ENCODE measurements around the gene ABCB9. TPM values are rescaled to one million over a fixed set of nuclear protein-coding genes. Genes with fewer than 3 reads are reported as not detected.
A peak's percentile ranks its signal among the peaks of the same experiment; 100 is the strongest.

Gene ABCB9
- total and polyA plus RNA-seq, 2 of the 8 experiments (the other 6 are each of a cell fraction or from before 2014, with no cell fraction given), result 3.8 to 8.0 TPM

GRCh38 chr12:122974892-122975789 lies 8.9 kb upstream of the ABCB9 start, which contains the start of gene OGFOD2:
TSS of gene OGFOD2 (plus strand) at chr12:122975244. CDS start at chr12:122975252, 8 bp downstream.
- H3K4me1 ChIP-seq (replicated peaks in 1 of 4; ENCODE audit: control insufficient read depth in 3 of 4, insufficient read depth in 4 of 4, low read length in 3 of 4), result peaks cover 0 to 15% (median 8%) of the 10 kb centered on the region in 4 experiments; a peak in 6 of 7 replicates
- H2AK5ac ChIP-seq (ENCODE audit: low read depth, low read length), result no peak within 1 kb of the TSS
- H3K56ac ChIP-seq (replicated peaks; ENCODE audit: insufficient read length, low read depth, low read length), result peak within 1 kb of the TSS; percentile 94
- H3K9me3 ChIP-seq (ENCODE audit: insufficient read depth in 2 of 2, low read depth in 1 of 2, low read length in 1 of 2), result no peaks in the 10 kb centered on the region
- peaks cover 7% of the 10 kb centered on the region; the same call in 1 of the 2 replicates for H3K79me1 ChIP-seq (ENCODE audit: low read depth, low read length)
- peak within 1 kb of the TSS; percentile 98 for H2BK15ac ChIP-seq (ENCODE audit: low read length)
- WGBS, 2 experiments (ENCODE audit: extremely low coverage in 1 of 2, insufficient coverage in 1 of 2, insufficient read length in 1 of 2, insufficient replicate concordance in 2 of 2, low coverage in 1 of 2, low lambda C conversion rate in 2 of 2, missing lambda C conversion rate in 1 of 2), result 2% methylated on average over 46 of the region's 66 CpGs; no CpG with 5 or more reads in 1 of the 2 experiments
- no peak within 1 kb of the TSS for H3K23ac ChIP-seq (ENCODE audit: insufficient read length)
- H3K27me3 ChIP-seq (replicated peaks in 1 of 4; ENCODE audit: control insufficient read depth in 3 of 4, extremely low read depth in 1 of 4, insufficient read depth in 3 of 4, low read length in 3 of 4), result no peaks in the 10 kb centered on the region
- H2BK12ac ChIP-seq (ENCODE audit: low read depth, low read length), result peak within 1 kb of the TSS; percentile 52; the same call in 1 of the 2 replicates
- H3K36me3 ChIP-seq (ENCODE audit: control insufficient read depth in 2 of 4, insufficient read depth in 4 of 4, low read length in 3 of 4), result no peaks in the 10 kb centered on the region
- peak; percentile 51 to 91 for DNase-seq (ENCODE audit: low read depth in 1 of 2, low spot score in 2 of 2)
- CTCF ChIA-PET (ENCODE audit: partially characterized antibody), result interaction anchor here (0.9 to 2.1 kb wide), 7 partner anchors 23 to 129 kb away, joined by 3 to 4 read pairs (median 3); no protein-coding TSS in a partner anchor
- H2BK20ac ChIP-seq (ENCODE audit: low read length), result no peak within 1 kb of the TSS
- H4K91ac ChIP-seq (replicated peaks; ENCODE audit: insufficient read length, low read length), result peak within 1 kb of the TSS; percentile 88
- H2BK5ac ChIP-seq (ENCODE audit: low read depth, low read length), result peak within 1 kb of the TSS; percentile 98
- peak within 1 kb of the TSS; percentile 83 to 96 for H3K4me2 ChIP-seq (ENCODE audit: insufficient read depth in 1 of 2, low read depth in 2 of 2, low read length in 2 of 2)
- H4K20me1 ChIP-seq (replicated peaks in 1 of 2; ENCODE audit: control insufficient read depth in 1 of 2, insufficient read depth in 2 of 2, low read length in 2 of 2), result peaks cover 0 to 4% of the 10 kb centered on the region in 2 experiments
- peak within 1 kb of the TSS; percentile 72 for H3K27ac ChIP-seq (ENCODE audit: low read depth, low read length)
- POLR2A ChIA-PET (ENCODE audit: partially characterized antibody), result interaction anchor here (0.6 to 3.3 kb wide), 16 partner anchors 8 to 409 kb away, joined by 3 to 21 read pairs (median 4); partner anchors contain the start of genes ABCB9, HIP1R, KMT5A and MPHOSPH9
- H3K23me2 ChIP-seq (ENCODE audit: low read depth, low read length), result peaks cover 14% of the 10 kb centered on the region
- FAIRE-seq, result no peak
- H3K4me3 ChIP-seq (ENCODE audit: extremely low read depth in 1 of 4, insufficient read depth in 2 of 4, low read depth in 3 of 4, low read length in 4 of 4), result peak within 1 kb of the TSS; percentile 85 to 96 (median 89)
- H4K5ac ChIP-seq (ENCODE audit: insufficient read length, low read depth, low read length), result peak within 1 kb of the TSS; percentile 94
- no peak within 1 kb of the TSS for H2BK120ac ChIP-seq (replicated peaks; ENCODE audit: low read depth, low read length)
- H4K8ac ChIP-seq (ENCODE audit: extremely low read depth, insufficient read depth, low read length), result peak within 1 kb of the TSS; percentile 98
- no peak within 1 kb of the TSS for H3K14ac ChIP-seq (ENCODE audit: insufficient read length)
- H3K18ac ChIP-seq (ENCODE audit: extremely low read depth, low read length), result peak within 1 kb of the TSS; percentile 81
- H2AFZ ChIP-seq (ENCODE audit: low read length), result peak within 1 kb of the TSS; percentile 92
- H3K79me2 ChIP-seq (ENCODE audit: control insufficient read depth in 1 of 2, insufficient read depth in 2 of 2, low read length in 2 of 2), result peaks cover 0 to 10% of the 10 kb centered on the region in 2 experiments; a peak in 1 of 4 replicates
- peak within 1 kb of the TSS; percentile 83 for H3K4ac ChIP-seq (replicated peaks; ENCODE audit: insufficient read length, low read depth, low read length)
- peak within 1 kb of the TSS; percentile 46 to 81 (median 79) for H3K9ac ChIP-seq (replicated peaks in 1 of 4; ENCODE audit: extremely low read depth in 1 of 4, low read depth in 3 of 4, low read length in 3 of 4)
- peak; percentile 58; the same call in 1 of the 2 replicates for TF ChIP-seq RBBP5 (IDR thresholded peaks at IDR 0.05; ENCODE audit: borderline replicate concordance, low read depth, low read length)
- no peak for TF ChIP-seq SIRT6 (IDR thresholded peaks at IDR 0.05; ENCODE audit: low read length)
- TF ChIP-seq PHF8 (conservative IDR thresholded peaks at IDR 0.05; ENCODE audit: low read depth, low read length), result peak; percentile 76
- no peak; the same call in 1 of the 2 replicates for TF ChIP-seq GABPA (IDR thresholded peaks at IDR 0.05; ENCODE audit: borderline replicate concordance, insufficient read depth, low read length)
- peak; percentile 63 for TF ChIP-seq TBP (IDR thresholded peaks at IDR 0.05; ENCODE audit: low read depth, low read length)
- TF ChIP-seq USF2 (IDR thresholded peaks at IDR 0.05; ENCODE audit: low read length), result no peak
- TF ChIP-seq TCF12 (IDR thresholded peaks at IDR 0.05; ENCODE audit: low read depth, low read length), result no peak
- peak; percentile 61; the same call in 1 of the 2 replicates for TF ChIP-seq E2F6 (IDR thresholded peaks at IDR 0.05)
- no peak for TF ChIP-seq CBX5 (IDR thresholded peaks at IDR 0.05; ENCODE audit: low read depth, low read length)

All from H1 (cell line).